GM04503 (cell line): ENCODE results near the gene TRPM2.
"Not testable (repeated sequence)": the region's sequence is repeated elsewhere in the genome, so short reads cannot be mapped to it uniquely, and the experiment has no call there.

Source experiments
- DNase-seq: peaks from one replicate; pipeline ENCODE4 v3.0.0-alpha.2; 2012; ENCODE audit warnings: low read depth

TRPM2 gene

DNA sequence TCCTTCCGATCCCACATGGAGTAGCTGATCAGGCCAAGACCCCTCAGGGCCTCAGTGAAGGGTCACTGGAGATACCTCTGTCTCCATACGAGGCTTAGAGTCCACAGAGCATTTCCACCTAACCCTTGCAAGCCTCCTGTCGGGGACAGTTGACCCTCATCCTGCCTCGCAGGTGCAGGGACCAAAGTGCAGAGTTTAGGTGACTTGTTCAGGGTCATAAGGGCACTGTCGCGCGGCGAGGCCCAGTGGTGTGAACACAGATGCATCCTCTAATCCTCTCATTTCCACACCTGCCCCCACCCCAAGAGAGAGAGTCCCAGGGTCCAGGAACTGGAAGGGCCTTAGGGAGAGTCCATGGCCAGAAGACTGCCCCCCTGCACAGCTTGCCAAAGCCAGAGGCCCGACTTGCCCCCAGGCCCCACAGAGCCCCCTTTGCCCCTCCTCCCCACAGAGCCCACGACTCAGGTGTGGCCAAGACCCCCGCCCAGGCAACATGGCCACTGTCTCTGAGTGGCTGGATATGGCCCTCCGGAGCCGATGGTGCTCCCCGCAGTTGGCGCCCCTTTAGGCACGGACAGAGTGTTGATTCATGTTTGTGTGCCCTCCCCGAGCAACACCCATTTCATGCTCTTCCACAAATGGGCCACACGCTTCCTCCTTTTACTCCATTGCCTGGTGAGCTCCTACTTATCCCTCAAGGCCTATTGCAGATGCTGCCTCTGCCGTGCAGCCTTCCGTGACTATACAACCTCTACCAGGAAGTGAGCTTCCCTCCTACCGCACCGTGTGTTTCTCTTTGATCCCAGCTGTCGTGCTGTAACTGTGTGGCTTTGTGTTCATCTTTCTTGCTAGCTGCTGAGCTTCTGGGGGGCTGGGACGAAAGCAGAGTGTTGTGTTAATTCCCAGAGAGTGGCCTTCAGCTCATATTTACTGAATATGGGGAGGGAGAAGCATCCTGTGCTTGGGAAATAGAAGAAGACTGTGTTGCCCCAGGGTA, 1.7 kb downstream of the TRPM2 start:
- no peak for DNase-seq

DNA sequence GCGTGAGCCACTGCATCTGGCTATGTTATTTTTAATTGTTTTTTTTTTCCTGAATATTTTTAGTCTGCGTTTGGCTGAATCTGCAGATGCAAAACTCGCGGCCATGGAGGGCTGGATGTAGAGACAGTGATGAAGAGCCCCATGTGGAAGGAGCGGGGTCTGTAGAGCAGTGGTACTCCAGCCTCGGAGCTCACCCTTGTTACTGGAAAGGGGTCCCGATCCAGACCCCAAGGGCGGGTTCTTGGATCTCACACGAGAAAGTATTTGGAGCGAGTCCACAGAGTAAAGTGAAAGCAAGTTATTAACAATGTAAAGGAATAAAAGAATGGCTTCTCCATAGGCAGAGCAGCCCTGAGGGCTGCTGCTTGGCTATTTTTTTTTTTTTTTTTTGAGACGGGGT, 2.7 kb downstream of the TRPM2 start:
- no peak for DNase-seq

GRCh38 chr21:44356636-44357035, 3.2 kb downstream of the TRPM2 start:
- DNase-seq: no peak

DNA sequence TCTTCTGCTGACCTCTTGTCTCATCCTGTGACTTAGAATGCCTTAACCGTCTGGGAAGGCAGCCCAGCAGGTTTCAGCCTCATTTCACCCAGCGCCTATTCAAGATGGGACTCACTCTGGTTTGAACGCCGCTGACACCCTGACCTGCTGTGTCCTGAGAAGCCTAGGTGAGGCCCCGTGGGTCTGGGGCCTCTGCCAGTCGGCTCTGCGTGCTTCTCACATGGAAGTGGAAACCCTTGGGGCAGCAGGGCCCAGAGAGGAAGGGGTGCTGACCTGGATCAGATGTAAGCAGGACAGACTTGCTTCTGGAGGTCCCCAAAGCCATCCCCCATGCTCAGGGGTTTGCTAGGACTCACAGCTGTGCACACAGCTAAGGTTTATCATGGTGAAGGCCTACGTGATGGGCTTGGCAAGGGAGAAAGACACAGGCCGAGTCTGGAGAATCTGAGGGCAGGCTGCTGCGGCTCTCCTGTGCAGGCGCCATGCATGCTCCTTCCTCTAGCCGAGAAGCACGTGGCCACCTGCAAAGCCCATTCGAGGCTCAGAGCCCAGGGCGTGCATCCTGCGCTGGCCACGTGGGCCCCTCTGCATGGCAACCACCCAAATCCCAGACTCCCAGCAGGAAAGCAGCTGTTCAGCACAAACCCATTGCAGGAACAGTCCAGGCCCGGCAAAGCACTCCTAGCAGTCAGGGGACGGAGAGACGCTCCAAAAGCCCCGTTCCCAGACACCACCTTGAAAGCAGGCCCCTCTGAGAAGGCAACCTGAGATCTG, 3.8 kb downstream of the TRPM2 start:
- DNase-seq: no peak

GRCh38 chr21:44359396-44359795, 6.0 kb downstream of the TRPM2 start:
- DNase-seq: no peak

DNA sequence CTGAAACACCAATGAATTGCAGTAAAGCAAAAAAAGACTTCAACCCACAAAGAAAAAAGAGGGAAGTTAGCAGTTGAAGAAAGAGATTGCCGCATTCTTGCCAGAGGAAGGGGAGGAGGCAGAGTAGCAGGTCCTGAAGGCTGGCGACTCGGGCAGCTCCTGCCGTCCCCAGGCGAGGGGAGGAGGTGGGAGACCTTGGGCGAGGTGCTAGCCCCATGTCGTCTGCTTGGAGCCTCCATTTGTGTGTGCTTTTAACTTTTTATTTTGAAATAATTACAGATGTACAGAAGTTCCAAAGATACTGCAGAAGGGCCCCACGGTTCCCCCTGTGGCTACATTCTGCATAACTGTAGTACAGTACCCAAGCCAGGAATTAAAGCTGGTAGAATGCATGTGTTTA, 6.7 kb downstream of the TRPM2 start:
- no peak for DNase-seq

- not testable (repeated sequence) for DNase-seq
These were observed 8.5 kb downstream of the TRPM2 start for GRCh38 chr21:44361903-44362302.

DNA sequence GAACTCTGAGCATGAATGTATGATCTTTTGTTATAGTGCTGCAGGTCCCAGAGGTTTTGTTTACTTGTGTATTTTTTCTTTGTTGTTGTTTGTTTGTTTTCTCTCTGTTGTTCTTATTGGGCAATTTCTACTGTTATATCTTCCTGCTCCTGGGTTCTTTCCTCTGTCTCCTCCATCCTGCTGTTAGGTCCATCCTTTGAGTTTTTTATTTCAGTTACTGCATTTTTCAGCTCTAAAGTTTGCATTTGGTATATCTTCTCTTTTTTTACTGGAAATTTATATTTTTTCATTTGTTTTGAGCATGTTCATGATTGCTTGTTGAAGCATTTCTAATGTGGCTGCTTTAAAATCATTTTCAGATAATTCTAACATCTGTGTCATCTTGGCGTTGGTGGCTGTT, 9.9 kb downstream of the TRPM2 start:
- DNase-seq: no peak

DNA sequence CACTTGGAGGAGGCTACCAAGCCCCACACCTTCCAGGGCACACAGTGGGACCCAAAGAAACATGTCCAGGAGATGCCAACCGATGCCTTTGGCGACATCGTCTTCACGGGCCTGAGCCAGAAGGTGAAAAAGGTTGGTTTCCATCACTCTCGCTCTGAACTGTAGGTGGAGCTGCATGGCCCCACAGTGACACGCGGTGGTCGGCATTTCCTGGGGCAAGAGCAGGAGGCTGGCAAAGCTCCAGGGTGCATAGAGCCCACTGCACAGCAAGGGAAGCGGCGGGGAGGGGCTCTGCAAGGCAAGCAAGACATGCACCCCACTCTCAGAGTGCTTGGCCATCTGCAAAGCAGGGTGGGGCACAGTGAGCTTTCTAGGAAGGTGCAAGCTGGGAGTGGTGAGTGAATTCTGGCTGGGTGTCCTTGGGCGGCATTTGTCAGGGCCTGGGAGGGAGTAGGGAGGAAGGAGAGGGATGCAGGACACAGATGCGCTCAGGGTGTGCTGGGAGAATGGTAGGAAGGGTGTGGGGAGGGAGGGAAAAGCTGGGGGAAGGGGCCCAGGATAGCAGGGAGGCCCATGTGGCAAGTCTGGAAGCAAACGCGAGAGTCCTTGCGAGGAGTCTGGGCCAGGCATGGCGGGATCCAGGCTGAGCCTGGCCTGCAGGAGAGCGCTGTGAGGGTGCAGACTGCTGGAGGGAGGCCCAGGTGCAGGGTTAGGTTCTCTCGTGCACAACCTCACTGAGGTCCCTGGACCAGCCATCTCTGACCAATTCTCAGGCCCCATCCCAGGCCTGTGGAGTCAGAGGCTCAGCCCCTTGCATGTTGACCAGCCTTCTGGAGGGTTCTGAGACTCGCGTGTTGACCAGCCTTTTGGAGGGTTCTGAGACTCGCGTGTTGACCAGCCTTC, 11.0 kb downstream of the TRPM2 start:
- DNase-seq: no peak

DNA sequence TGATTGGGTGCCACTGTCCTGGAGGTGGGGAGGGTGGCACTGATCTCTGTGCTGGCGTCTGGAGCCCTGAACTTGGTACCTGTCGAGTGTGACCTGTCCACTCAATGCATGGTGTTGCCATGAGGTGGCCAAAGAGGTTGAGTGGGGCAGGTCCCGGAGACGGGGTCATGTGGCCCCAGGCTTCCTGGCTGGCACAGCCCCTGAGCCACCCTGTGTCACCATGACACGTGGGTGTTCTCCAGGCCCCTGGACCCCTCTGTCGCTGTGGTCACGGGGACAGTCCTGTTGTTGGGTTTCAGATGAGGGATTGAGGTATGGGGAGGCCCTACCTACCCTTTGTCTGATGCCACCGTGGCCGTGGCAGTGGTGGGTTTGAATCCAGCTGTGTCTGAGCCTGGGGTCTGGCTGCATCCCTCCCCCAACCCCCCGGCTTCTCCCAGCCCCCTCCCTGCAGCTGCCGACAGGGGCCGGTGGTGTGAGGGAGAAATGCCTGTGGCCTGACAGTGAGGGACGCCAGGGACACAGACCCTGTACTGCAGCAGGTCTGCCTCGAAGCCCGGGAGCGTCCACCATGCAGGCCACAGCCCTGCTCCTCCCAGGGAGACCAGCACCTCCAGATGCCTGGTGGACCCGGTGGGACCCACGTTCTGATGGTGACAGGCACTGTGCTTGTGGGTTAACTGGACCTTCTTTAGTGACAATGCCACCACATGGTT, 12.0 kb downstream of the TRPM2 start:
- DNase-seq: no peak

DNA sequence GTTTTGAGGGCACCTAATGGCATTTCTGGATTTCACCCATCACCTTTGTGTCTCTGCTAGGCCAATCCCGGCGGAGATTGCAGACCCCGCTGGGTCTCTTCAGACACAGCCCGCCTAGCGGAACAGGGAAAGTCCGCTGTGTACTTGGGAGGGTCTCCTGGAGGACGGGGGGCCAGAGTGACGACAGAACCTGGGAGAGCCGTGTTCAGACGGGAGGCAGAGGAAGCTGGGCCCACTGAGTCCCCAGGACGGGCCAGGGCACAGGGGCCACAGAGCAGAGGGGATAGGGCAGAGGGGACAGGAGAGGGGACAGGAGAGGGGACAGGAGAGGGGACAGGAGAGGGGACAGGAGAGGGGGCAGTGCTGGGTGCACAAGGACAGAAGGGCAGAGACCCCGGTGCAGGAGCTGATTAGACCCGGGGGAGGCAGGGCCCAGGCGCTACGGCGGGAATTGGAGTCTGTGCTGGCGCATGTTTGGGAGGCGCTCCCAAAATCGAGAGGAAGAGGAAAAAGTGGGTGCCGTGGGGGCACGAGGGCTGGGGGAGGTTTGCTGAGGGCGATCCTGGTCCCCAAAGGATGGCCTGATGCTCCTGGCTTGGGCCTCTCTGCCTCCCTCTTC, 12.7 kb downstream of the TRPM2 start:
- DNase-seq: no peak

DNA sequence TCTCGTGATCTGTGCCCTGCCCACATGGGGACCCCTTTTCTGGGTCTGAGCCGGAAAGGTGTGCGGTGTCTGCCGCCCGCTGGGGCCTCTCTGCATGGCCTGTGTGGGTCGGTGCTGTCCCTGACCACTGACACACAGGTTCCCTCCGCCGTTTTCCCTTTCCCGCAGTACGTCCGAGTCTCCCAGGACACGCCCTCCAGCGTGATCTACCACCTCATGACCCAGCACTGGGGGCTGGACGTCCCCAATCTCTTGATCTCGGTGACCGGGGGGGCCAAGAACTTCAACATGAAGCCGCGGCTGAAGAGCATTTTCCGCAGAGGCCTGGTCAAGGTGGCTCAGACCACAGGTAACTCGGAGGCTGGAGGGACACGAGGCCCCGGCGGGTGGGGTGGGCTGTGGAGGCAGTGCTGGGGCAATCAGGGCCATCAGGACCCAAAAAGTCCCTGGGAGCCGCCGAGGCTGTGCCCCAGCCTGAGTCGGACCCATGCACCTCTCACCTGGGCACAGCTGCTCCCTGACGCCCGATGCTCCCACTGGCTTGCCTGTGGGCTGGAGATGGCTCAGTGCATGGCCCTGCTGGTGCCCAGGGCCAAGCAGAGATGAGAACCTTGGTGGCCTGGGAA, 13.3 kb downstream of the TRPM2 start:
- no peak for DNase-seq

DNA sequence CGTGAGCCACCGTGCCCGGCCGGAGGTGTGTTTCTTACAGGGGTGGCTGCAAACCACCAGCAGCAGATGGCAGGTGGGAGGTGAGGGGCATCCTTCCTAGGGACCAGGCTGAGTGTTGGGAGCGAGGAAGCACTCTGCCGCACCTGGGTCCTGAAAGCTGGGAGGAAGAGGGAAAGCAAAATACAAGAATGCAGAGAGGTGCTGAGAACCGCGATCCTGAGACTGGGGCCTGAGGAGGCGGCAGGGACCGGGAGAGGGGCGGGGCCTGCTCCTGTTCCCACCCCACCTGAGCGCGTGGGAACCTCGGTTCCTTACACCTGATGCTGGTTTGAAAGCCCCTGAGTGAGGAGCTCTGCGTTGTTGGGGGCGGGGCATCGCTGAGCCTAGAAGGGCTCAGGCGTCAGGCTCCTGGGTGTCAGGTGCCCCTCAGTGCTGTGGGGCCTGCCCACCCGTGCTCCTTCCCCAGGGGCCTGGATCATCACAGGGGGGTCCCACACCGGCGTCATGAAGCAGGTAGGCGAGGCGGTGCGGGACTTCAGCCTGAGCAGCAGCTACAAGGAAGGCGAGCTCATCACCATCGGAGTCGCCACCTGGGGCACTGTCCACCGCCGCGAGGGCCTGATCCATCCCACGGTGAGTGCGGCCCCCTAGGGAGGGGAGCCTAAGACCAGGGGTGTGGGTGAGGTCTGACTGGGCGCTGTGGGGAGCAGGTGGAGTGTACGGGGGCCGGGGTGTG, 15.5 kb downstream of the TRPM2 start:
- no peak for DNase-seq

GRCh38 chr21:44370027-44370735, 16.8 kb downstream of the TRPM2 start:
- DNase-seq: peak; percentile 24

DNA sequence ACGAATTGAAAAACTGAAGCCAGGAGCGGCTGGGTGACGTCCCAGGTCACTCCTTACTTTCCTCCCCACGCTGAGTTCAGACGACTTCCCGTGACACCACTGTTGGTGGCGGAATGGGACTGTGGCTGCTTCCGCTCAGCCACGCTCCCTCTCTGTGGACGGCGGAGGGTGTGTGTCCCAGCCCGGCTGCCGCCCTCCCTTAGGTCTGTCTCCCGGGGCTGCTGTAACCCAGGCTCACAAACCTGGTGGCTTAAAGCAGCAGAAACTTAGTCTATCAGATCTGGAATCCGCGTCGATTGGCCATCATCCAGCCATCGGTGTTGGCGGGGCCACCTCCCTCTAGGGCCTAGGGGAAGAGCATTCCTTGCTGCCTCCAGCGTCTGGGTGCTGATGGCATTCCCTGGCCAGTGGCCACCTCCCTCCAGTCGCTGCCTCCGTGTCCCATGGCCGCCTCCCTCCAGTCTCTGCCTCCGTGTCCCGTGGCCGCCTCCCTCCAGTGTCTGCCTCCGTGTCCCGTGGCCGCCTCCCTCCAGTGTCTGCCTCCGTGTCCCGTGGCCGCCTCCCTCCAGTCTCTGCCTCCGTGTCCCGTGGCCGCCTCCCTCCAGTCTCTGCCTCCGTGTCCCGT, 17.5 kb downstream of the TRPM2 start:
- no peak for DNase-seq

DNA sequence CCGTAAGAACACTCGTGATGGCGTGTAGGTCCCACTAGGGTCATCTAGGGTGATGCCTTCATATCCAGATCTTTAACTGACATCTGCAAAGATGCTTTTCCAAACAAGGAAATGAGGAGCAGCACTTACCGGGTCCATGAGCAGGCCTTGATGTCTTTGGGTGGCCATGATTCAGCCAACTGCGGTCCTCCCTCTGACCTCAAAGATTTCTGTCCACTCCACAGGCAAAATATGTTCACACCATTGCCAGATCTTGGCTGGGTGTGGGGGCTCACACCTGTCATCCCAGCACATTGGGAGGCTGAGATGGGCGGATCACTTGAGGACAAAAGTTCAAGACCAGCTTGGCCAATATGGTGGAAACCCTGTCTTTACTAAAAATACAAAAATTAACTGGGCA, 18.2 kb downstream of the TRPM2 start:
- DNase-seq: no peak

- no peak for DNase-seq
These were observed 19.2 kb downstream of the TRPM2 start for GRCh38 chr21:44372616-44373015.

DNA sequence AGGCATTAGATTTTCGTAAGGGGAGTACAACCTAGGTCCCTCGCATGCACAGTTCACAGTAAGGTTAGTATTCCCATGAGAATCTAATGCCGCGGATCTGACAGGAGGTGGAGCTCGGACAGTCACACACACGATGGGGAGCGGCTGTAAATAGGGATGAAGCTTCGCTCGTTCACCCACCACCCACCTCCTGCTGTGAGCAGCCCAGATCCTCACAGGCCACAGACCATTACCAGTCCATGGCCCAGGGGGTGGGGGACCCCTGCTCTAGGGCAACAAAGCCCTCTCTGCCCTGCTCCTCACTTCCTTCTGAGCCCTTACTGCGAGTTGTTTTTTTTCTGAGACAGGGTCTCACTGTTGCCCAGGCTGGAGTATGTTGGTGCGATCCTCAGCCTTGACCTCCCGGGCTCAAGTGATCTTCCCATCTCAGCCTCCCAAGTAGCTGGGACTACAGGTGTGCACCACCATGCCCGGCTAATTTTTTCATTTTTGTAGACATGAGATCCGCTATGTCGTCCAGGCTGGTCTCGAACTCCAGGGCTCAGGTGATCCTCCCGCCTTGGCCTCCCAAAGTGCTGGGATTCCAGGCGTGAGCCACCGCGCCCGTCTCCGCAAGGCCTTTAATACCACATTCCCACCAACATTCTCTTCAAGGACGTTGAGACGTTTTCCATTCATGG, 21.3 kb downstream of the TRPM2 start:
- no peak for DNase-seq
